Ovary (tissue), 9 donors: ENCODE results near the gene SCUBE2. TPM values are rescaled to one million over a fixed set of nuclear protein-coding genes. Genes with fewer than 3 reads are reported as not detected.

Experiments used
- DNase-seq, 5 donors: peaks; one replicate each; pipeline ENCODE4 v3.0.0-alpha.2; 2019 to 2020
- H3K27ac ChIP-seq, 2 donors: fragments of 200-600 bp; one replicate each; pipeline versions ENCODE4 v1.5.1 to v1.8.0; 2019 to 2022
- H3K27me3 ChIP-seq: fragments of 200-600 bp; one replicate; pipeline ENCODE4 v1.8.0; 2022
- H3K36me3 ChIP-seq: fragments of 200-600 bp; sonication (generic); one replicate; pipeline ENCODE4 v1.5.1; 2019
- H3K4me1 ChIP-seq: one replicate; pipeline ENCODE4 v1.8.1; 2013; ENCODE audit warnings: mild to moderate bottlenecking, moderate library complexity; ENCODE audit not compliant: insufficient read depth
- H3K4me3 ChIP-seq: fragments of 200-600 bp; sonication (generic); one replicate; pipeline ENCODE4 v1.5.1; 2017
- H3K9me3 ChIP-seq, 2 donors: fragments of 200-600 bp in 1 of 2; sonication (generic) in 1 of 2; one replicate each; pipeline versions ENCODE4 v1.5.1 to v1.8.1; 2013 to 2019; ENCODE audit warnings: mild to moderate bottlenecking in 1 of 2, moderate library complexity in 1 of 2
- CTCF ChIP-seq, 3 donors: fragments of 450-650 bp in 2 of 3; fragments of 200-600 bp in 1 of 3; IDR thresholded peaks; one replicate each; pipeline versions ENCODE4 v1.5.1 to v1.8.0; 2016 to 2022; ENCODE audit warnings: antibody characterized with exemption in 3 of 3, mild to moderate bottlenecking in 1 of 3
- EP300 ChIP-seq: sonication (generic); formaldehyde crosslinking; IDR thresholded peaks from one replicate; pipeline ENCODE4 v1.6.1; 2017; ENCODE audit warnings: antibody characterized with exemption
- POLR2A ChIP-seq: fragments of 450-650 bp; IDR thresholded peaks from one replicate; pipeline ENCODE4 v1.6.1; 2017; ENCODE audit warnings: antibody characterized with exemption, mild to moderate bottlenecking, moderate library complexity
- WGBS, 3 donors: extraction: QIAGEN DNeasy Blood & Tissue Kit in 1 of 3; methylation state at CpG; one replicate each; pipeline versions ENCODE4 v1.1.5 to v1.1.7; 2013 to 2017; 5-methylcytosine and 5-hydroxymethylcytosine counted together
- intact Hi-C, 4 donors: fragments of 100-400 bp; cut with DNase I; formaldehyde crosslinking; loops; one replicate each; pipeline versions ENCODE4 v1.11.0 to v1.15.1; 2022 to 2023
- polyA plus RNA-seq, 2 donors: library from polyadenylated mRNA; stranded (reverse); fragments of 200-250 nt in 1 of 2; fragments of 350-450 nt in 1 of 2; fragmentation: Illumina TruSeq in 1 of 2; extraction: RNeasy Lipid Tissue Mini Kit (QIAGEN cat#74804) in 1 of 2; gene quantifications; one replicate each; pipeline ENCODE4 v1.2.3, GENCODE V29; 2013 to 2014
- total RNA-seq, 7 donors: library from RNA; depleted of rRNA in 2 of 7; stranded (reverse); fragments of >200 nt in 2 of 7; fragmentation: NEBNext Ultra II Directional in 3 of 7; extraction: Animal tissue kit (Norgen Biotek cat#: 25700) in 3 of 7; gene quantifications; one replicate each; pipeline versions ENCODE4 v1.1.0 to v1.2.4, GENCODE V29; 2016 to 2023
- donor health status: DM: no; HTN: no; CAD: no; lungs with moderate emphysema.
- donor health status: DM: no; HTN: no; CAD: no.
- donor health status: Bipolar disorder and iron deficiency.
- donor health status: DM: yes; HTN: yes; CAD: no.
- donor health status: DM: no; HTN: no; CAD: no.
- donor health status: DM: yes; HTN: yes; CAD: no.

Gene SCUBE2
- total and polyA plus RNA-seq, 9 donors = 0.12 to 8.2 (median 1.00) TPM

GRCh38 chr11:9061807-9062206 lies 29.6 kb downstream of the SCUBE2 start:
- H3K36me3 ChIP-seq = no peaks in the 10 kb centered on the region
- no peak for TF ChIP-seq POLR2A
- no peak for TF ChIP-seq CTCF (IDR thresholded peaks at IDR 0.05)
- no peak for TF ChIP-seq EP300
- no peaks in the 10 kb centered on the region for H3K27me3 ChIP-seq
- no peak for DNase-seq
- no peak overlapping the region for H3K4me3 ChIP-seq
- intact Hi-C loops = no loop called here
- H3K27ac ChIP-seq = no peak overlapping the region
- WGBS, 3 donors = 70 to 84% (median 82%) methylated on average over 1 of the region's 1 CpG
- H3K9me3 ChIP-seq = no peaks in the 10 kb centered on the region
- H3K4me1 ChIP-seq = no peaks in the 10 kb centered on the region

GRCh38 chr11:9060700-9061111 lies 30.7 kb downstream of the SCUBE2 start:
- WGBS, 3 donors = 75 to 80% (median 76%) methylated on average over 4 of the region's 4 CpGs
- DNase-seq = no peak
- Histone ChIP-seq H3K27me3 (no peaks in the 10 kb centered on the region), H3K27ac (no peak overlapping the region), H3K4me1 (no peaks in the 10 kb centered on the region), H3K4me3 (no peak overlapping the region), H3K36me3 (no peaks in the 10 kb centered on the region), H3K9me3 (no peaks in the 10 kb centered on the region)
- intact Hi-C loops = no loop called here
- TF ChIP-seq CTCF (IDR thresholded peaks at IDR 0.05) (no peak), EP300 (no peak), POLR2A (no peak)

GRCh38 chr11:9059406-9059805 lies 32.0 kb downstream of the SCUBE2 start:
- Histone ChIP-seq H3K9me3 (no peaks in the 10 kb centered on the region), H3K27me3 (no peaks in the 10 kb centered on the region), H3K27ac (no peak overlapping the region), H3K4me3 (no peak overlapping the region), H3K4me1 (no peaks in the 10 kb centered on the region), H3K36me3 (no peaks in the 10 kb centered on the region)
- intact Hi-C loops = no loop called here
- TF ChIP-seq POLR2A (no peak), EP300 (no peak), CTCF (IDR thresholded peaks at IDR 0.05) (no peak)
- 86 to 90% (median 87%) methylated on average over 3 of the region's 3 CpGs for WGBS, 3 donors
- no peak for DNase-seq

- H3K4me1 ChIP-seq = no peaks in the 10 kb centered on the region
- H3K4me3 ChIP-seq = no peak overlapping the region
- intact Hi-C loops = no loop called here
- DNase-seq = no peak
- no peaks in the 10 kb centered on the region for H3K27me3 ChIP-seq
- no peak for TF ChIP-seq CTCF (IDR thresholded peaks at IDR 0.05)
- no peak for TF ChIP-seq EP300
- TF ChIP-seq POLR2A = no peak
- H3K9me3 ChIP-seq = no peaks in the 10 kb centered on the region
- no peaks in the 10 kb centered on the region for H3K36me3 ChIP-seq
- no peak overlapping the region for H3K27ac ChIP-seq
- WGBS, 3 donors = 91 to 94% (median 94%) methylated on average over 4 of the region's 4 CpGs
These were observed 33.5 kb downstream of the SCUBE2 start for GRCh38 chr11:9057888-9058287.

GRCh38 chr11:9057007-9057406 lies 34.4 kb downstream of the SCUBE2 start:
- intact Hi-C loops = no loop called here
- no peaks in the 10 kb centered on the region for H3K4me1 ChIP-seq
- no peaks in the 10 kb centered on the region for H3K9me3 ChIP-seq
- no peak for TF ChIP-seq CTCF (IDR thresholded peaks at IDR 0.05)
- H3K27ac ChIP-seq = no peak overlapping the region
- no peaks in the 10 kb centered on the region for H3K36me3 ChIP-seq
- WGBS, 3 donors = 21 to 42% (median 26%) methylated on average over 2 of the region's 2 CpGs
- no peak overlapping the region for H3K4me3 ChIP-seq
- no peak for DNase-seq
- no peaks in the 10 kb centered on the region for H3K27me3 ChIP-seq
